ENCODE data around the gene EIF3B.
"Not testable (repeated sequence)": the region's sequence is repeated elsewhere in the genome, so short reads cannot be mapped to it uniquely, and the experiment has no call there.

Gene EIF3B

GRCh38 chr7:2354186-2354938, at the start of gene EIF3B:
EIF3B (plus strand) TSS chr7:2354827; CDS start chr7:2354922, 95 bp downstream.
- peak; percentile 77 to 83 for DNase-seq

- DNase-seq: not testable (repeated sequence)
Observed at GRCh38 chr7:2305258-2305657, 49.4 kb upstream of the EIF3B start.

GRCh38 chr7:2306688-2307087, 47.9 kb upstream of the EIF3B start:
- DNase-seq: no peak

- DNase-seq: no peak
Observed at GRCh38 chr7:2307690-2308107, 46.9 kb upstream of the EIF3B start.

GRCh38 chr7:2309889-2310331, 44.7 kb upstream of the EIF3B start:
- DNase-seq: no peak

GRCh38 chr7:2312267-2312929, 42.2 kb upstream of the EIF3B start:
- no peak for DNase-seq

- peak; percentile 2 to 26 for DNase-seq
Observed at GRCh38 chr7:2313450-2314208, 41.0 kb upstream of the EIF3B start.

GRCh38 chr7:2314209-2314955, 40.2 kb upstream of the EIF3B start, which contains the start of gene SNX8:
SNX8 (minus strand) TSS chr7:2314441; CDS start chr7:2314421, 20 bp downstream.
- DNase-seq: peak; percentile 95 to 99

- not testable (repeated sequence) for DNase-seq
Observed at GRCh38 chr7:2314956-2315530, 39.6 kb upstream of the EIF3B start.

GRCh38 chr7:2315787-2316186, 38.8 kb upstream of the EIF3B start:
- DNase-seq: no peak

- no peak for DNase-seq
Observed at GRCh38 chr7:2316578-2316977, 38.0 kb upstream of the EIF3B start.

- DNase-seq: no peak
Observed at GRCh38 chr7:2317556-2318293, 36.9 kb upstream of the EIF3B start.

- no peak for DNase-seq
Observed at GRCh38 chr7:2321020-2321419, 33.6 kb upstream of the EIF3B start.

- no peak for DNase-seq
Observed at GRCh38 chr7:2325162-2325561, 29.5 kb upstream of the EIF3B start.

GRCh38 chr7:2326951-2327350, 27.7 kb upstream of the EIF3B start:
- DNase-seq: no peak

- no peak for DNase-seq
Observed at GRCh38 chr7:2330493-2330892, 24.1 kb upstream of the EIF3B start.

GRCh38 chr7:2331707-2332106, 22.9 kb upstream of the EIF3B start:
- no peak for DNase-seq

GRCh38 chr7:2332606-2333231, 21.9 kb upstream of the EIF3B start:
- DNase-seq: not testable (repeated sequence)

- DNase-seq: no peak
Observed at GRCh38 chr7:2336626-2337299, 17.9 kb upstream of the EIF3B start.

- not testable (repeated sequence) for DNase-seq
Observed at GRCh38 chr7:2347351-2348063, 7.1 kb upstream of the EIF3B start.

All from stimulated activated CD4-positive, alpha-beta T cell treated with anti-CD3 and anti-CD28 coated beads, Interleukin-2, amount 100 ng/mL, for 48 hours (primary cell).